Body of pancreas (tissue), 4 donors: ENCODE data around the gene CEP170B. TPM values are rescaled to one million over a fixed set of nuclear protein-coding genes. Genes with fewer than 3 reads are reported as not detected.
"Not testable (repeated sequence)": the region's sequence is repeated elsewhere in the genome, so short reads cannot be mapped to it uniquely, and the experiment has no call there.

ENCODE experiments used
- ATAC-seq: fragments of 150-250 bp; one replicate; pipeline ENCODE4 v1.9.1; 2016
- DNase-seq, 4 donors: peaks; one replicate each; pipeline ENCODE4 v3.0.0-alpha.2; 2019
- H3K27ac ChIP-seq, 4 donors: fragments of 200-600 bp; sonication (generic); 1 replicate in 3 of 4; 2 replicates in 1 of 4; pipeline versions ENCODE4 v1.5.1 to v1.6.1; 2016 to 2019; ENCODE audit warnings: mild to moderate bottlenecking in 1 of 4, mixed read lengths in 1 of 4, moderate library complexity in 1 of 4
- H3K27me3 ChIP-seq, 2 donors: fragments of 200-600 bp; sonication (generic); one replicate each; pipeline ENCODE4 v1.6.0; 2016; ENCODE audit warnings: mild to moderate bottlenecking in 1 of 2
- H3K36me3 ChIP-seq, 2 donors: fragments of 200-600 bp; sonication (generic); replicated peaks in 1 of 2; 2 replicates each; pipeline ENCODE4 v1.5.1; 2016; ENCODE audit warnings: low read depth in 2 of 2; ENCODE audit not compliant: insufficient read depth in 1 of 2
- H3K4me1 ChIP-seq: fragments of 200-600 bp; sonication (generic); one replicate; pipeline ENCODE4 v1.6.0; 2016
- H3K4me3 ChIP-seq, 2 donors: fragments of 200-600 bp; sonication (generic); 1 replicate in 1 of 2; 2 replicates in 1 of 2; pipeline ENCODE4 v1.5.1; 2016 to 2019
- H3K9me3 ChIP-seq, 3 donors: fragments of 200-600 bp; sonication (generic); 1 replicate in 2 of 3; 2 replicates in 1 of 3; pipeline ENCODE4 v1.5.1; 2016
- CTCF ChIP-seq, 7 experiments: fragments of 450-650 bp in 4 of 7; fragments of 200-600 bp in 3 of 7; sonication (generic) in 3 of 7; IDR thresholded peaks; one replicate each; pipeline ENCODE4 v1.5.1; 2016 to 2019; ENCODE audit warnings: antibody characterized with exemption in 7 of 7
- POLR2A ChIP-seq, 3 donors: fragments of 450-650 bp; IDR thresholded peaks; one replicate each; pipeline ENCODE4 v1.6.1; 2016; ENCODE audit warnings: antibody characterized with exemption in 3 of 3, mild to moderate bottlenecking in 2 of 3
- WGBS, 2 donors: methylation state at CpG; one replicate each; pipeline ENCODE4 v1.1.5; 2017; 5-methylcytosine and 5-hydroxymethylcytosine counted together
- intact Hi-C: fragments of 100-400 bp; cut with DNase I; formaldehyde crosslinking; loops from one replicate; pipeline ENCODE4 v1.15.1; 2023
- total RNA-seq, 2 donors: library from RNA; depleted of rRNA; stranded (reverse); fragments of >200 nt; gene quantifications; one replicate each; pipeline ENCODE4 v1.1.0, GENCODE V29; 2016

CEP170B gene
- total RNA-seq, 2 donors from 2014 or later = 23.6 to 41.9 TPM

- DNase-seq (no peak), ATAC-seq (no peak)
- Histone ChIP-seq H3K4me1 (no peaks in the 10 kb centered on the region), H3K4me3 (no peak overlapping the region), H3K36me3 (no peaks in the 10 kb centered on the region), H3K9me3 (no peaks in the 10 kb centered on the region), H3K27me3 (no peaks in the 10 kb centered on the region), H3K27ac (no peak overlapping the region)
- WGBS, 2 donors = 5 to 8% methylated on average over 1 of the region's 1 CpG
- intact Hi-C loops = no loop called here
- TF ChIP-seq CTCF (IDR thresholded peaks at IDR 0.05) = no peak
- no peak for TF ChIP-seq POLR2A (IDR thresholded peaks at IDR 0.05)
Observed at GRCh38 chr14:104908303-104908702, 43.2 kb downstream of the CEP170B start.

- no peak overlapping the region for H3K27ac ChIP-seq
- no peak for ATAC-seq
- DNase-seq = no peak
- 83 to 84% methylated on average over 3 of the region's 3 CpGs for WGBS, 2 donors
- H3K4me3 ChIP-seq = no peak overlapping the region
- no peaks in the 10 kb centered on the region for H3K4me1 ChIP-seq
- no peaks in the 10 kb centered on the region for H3K9me3 ChIP-seq
- H3K36me3 ChIP-seq = no peaks in the 10 kb centered on the region
- intact Hi-C loops = no loop called here
- H3K27me3 ChIP-seq = no peaks in the 10 kb centered on the region
- TF ChIP-seq POLR2A (IDR thresholded peaks at IDR 0.05) = no peak
- TF ChIP-seq CTCF (IDR thresholded peaks at IDR 0.05) = no peak
Observed at GRCh38 chr14:104912053-104912452, 47.0 kb downstream of the CEP170B start.

DNA sequence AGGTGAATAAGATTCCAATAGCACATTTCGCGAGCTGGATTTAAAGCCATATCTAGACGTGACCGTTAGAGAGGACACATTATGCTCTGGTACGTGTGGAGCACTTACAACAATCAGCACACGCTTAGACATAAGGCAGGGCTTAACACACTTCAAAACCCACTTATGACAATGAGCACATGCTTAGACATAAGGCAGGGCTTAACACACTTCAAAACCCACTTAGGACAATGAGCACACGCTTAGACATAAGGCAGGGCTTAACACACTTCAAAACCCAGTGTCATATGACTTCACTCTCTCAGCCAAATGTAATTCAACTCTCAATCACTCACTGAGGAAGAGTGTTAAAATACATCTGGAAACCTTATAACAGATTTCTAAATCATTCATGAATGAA, 48.4 kb downstream of the CEP170B start:
- Histone ChIP-seq H3K4me3 (no peak overlapping the region), H3K27ac (no peak overlapping the region), H3K9me3 (no peaks in the 10 kb centered on the region), H3K36me3 (no peaks in the 10 kb centered on the region), H3K4me1 (no peaks in the 10 kb centered on the region), H3K27me3 (no peaks in the 10 kb centered on the region)
- intact Hi-C loops = no loop called here
- DNase-seq (no peak), ATAC-seq (no peak)
- 82 to 86% methylated on average over 7 of the region's 7 CpGs for WGBS, 2 donors
- TF ChIP-seq CTCF (IDR thresholded peaks at IDR 0.05) (no peak), POLR2A (IDR thresholded peaks at IDR 0.05) (no peak)

DNA sequence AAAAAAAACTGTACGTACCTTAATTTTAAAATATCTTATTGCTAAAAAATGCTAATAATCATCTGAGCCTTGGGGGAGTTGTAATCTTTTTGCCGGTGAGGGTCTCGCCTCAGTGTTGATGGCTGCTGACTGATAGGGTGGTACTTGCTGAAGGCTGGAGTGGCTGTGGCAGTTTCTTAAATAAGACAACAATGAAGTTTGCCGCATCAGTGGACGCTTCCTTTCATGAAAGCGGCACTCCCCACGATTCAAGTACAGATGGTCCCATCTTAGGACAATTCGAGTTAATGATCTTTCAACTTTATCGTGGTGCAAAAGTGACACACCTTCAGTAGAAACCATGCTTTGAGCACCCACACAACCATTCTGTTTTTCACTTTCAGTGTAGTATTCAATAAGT, 52.0 kb downstream of the CEP170B start:
- ATAC-seq (no peak), DNase-seq (no peak)
- Histone ChIP-seq H3K9me3 (no peaks in the 10 kb centered on the region), H3K4me3 (no peak overlapping the region), H3K27me3 (no peaks in the 10 kb centered on the region), H3K27ac (no peak overlapping the region), H3K4me1 (no peaks in the 10 kb centered on the region), H3K36me3 (no peaks in the 10 kb centered on the region)
- intact Hi-C loops = no loop called here
- TF ChIP-seq POLR2A (IDR thresholded peaks at IDR 0.05) = no peak
- TF ChIP-seq CTCF (IDR thresholded peaks at IDR 0.05) = no peak
- 80 to 85% methylated on average over 9 of the region's 9 CpGs for WGBS, 2 donors

GRCh38 chr14:104917993-104918392, 52.9 kb downstream of the CEP170B start:
- WGBS, 2 donors = 56 to 59% methylated on average over 2 to 4 of the region's 4 CpGs
- no peak for ATAC-seq
- no peak overlapping the region for H3K4me3 ChIP-seq

GRCh38 chr14:104919152-104919992, 54.3 kb downstream of the CEP170B start:
- H3K4me1 ChIP-seq, H3K27me3 ChIP-seq, H3K36me3 ChIP-seq, H3K27ac ChIP-seq, H3K9me3 ChIP-seq, intact Hi-C loops, H3K4me3 ChIP-seq, ATAC-seq, DNase-seq: not testable (repeated sequence)
- WGBS, 2 donors = 71 to 74% methylated on average over 11 to 12 of the region's 12 CpGs

More at GRCh38 chr14:104917993-104918392, 52.9 kb downstream of the CEP170B start:
- TF ChIP-seq POLR2A (IDR thresholded peaks at IDR 0.05) (no peak), CTCF (IDR thresholded peaks at IDR 0.05) (no peak)
- intact Hi-C loops = no loop called here
- Histone ChIP-seq H3K36me3 (no peaks in the 10 kb centered on the region), H3K9me3 (no peaks in the 10 kb centered on the region), H3K27ac (no peak overlapping the region), H3K27me3 (no peaks in the 10 kb centered on the region), H3K4me1 (no peaks in the 10 kb centered on the region)
- DNase-seq = no peak
